GM18508 (cell line): ENCODE results near the gene PTPN3.
"Not testable (repeated sequence)": the region's sequence is repeated elsewhere in the genome, so short reads cannot be mapped to it uniquely, and the experiment has no call there.

ENCODE experiments used
- ATAC-seq: cut with Tn5 transposase; IDR thresholded peaks from one replicate; pipeline ENCODE4 v1.9.1; 2021; ENCODE audit warnings: moderate number of reproducible peaks; ENCODE audit not compliant: insufficient read depth, unreplicated experiment

PTPN3 gene

GRCh38 chr9:109358968-109359603 is 139.0 kb downstream of the PTPN3 start:
- ATAC-seq: not testable (repeated sequence)

- no peak for ATAC-seq
Measured at GRCh38 chr9:109355564-109356297, 142.4 kb downstream of the PTPN3 start.

DNA sequence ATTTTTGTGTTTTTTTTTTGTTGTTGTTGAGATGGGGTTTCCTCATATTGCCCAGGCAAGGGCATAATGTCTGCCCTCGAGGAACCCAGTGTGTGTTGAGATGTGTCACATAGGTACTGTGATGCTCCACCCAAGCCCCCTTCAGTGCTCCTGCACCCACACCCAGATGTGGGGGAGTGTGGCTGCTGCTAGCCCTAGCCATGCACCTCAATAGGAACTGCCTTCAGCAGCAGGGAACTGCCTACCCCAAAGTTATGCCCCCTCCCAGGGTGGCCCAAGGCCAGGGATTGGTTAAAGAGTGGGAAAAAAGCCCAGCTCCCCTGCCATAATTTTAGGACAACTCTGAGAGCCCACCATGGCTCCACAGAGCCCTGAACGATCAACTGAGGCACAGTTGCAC is 143.9 kb downstream of the PTPN3 start:
- ATAC-seq: no peak

- no peak for ATAC-seq
Measured at GRCh38 chr9:109351032-109351431, 147.1 kb downstream of the PTPN3 start.

DNA sequence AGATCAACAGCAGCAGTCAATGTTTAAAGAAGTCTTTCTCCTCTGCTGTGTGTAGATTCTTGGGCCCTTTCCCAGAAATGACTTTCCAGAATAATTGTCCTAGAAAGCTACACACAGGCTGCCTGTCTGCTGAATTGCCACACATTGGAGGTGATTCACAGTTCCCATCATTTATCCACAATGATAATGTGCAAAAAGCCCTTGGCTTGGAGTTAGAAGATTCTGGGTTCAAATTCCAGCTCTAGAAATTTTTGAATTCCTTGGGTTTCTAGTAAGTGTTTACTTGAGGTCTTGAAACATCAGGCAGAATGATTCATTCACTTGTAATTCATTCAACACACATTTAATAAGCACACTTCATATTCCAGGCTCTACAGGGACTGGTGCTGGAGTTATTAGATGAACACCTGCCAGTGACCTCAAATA is 148.7 kb downstream of the PTPN3 start:
- no peak for ATAC-seq

- no peak for ATAC-seq
Measured at GRCh38 chr9:109346904-109347303, 151.2 kb downstream of the PTPN3 start.

DNA sequence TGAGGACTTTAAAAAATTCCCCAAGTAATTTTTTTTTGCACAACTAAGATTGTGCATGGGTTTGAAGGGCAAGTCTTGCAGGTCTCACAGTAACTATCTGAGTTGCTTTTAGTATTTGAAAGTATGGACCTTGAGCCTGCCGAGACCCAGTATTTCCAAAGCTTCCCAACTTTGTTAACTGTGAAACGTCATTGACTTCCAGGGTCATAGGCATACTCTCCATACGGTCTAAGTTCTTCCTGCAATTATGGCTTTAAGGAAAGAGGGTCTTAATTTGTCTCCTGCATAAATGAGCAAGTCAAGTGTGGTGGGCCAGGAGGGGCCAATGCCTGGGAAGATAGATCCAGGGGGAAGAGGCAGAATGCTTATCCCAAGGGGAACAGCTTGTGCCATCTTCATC is 153.2 kb downstream of the PTPN3 start:
- ATAC-seq: no peak

DNA sequence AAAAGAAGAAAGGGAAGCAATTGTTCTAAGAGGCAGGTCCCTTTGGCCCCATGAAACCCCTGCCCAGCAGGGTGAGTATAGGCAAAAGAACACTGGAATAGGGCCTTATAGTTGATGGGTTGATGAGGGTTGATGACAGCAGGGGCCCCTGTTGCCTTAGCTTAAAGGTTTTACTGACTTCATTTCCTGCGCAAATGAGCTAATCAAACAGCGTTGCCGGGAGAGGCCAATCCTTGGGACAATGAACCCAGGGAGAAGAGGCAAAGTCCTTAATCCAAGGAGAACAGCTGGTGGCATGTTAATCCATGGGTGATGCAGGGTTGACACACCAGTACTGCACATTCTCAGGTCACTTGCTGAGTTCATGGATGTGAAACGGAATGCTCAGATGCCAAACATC is 155.2 kb downstream of the PTPN3 start:
- no peak for ATAC-seq

GRCh38 chr9:109341561-109341960 is 156.5 kb downstream of the PTPN3 start:
- ATAC-seq: no peak

- not testable (repeated sequence) for ATAC-seq
Measured at GRCh38 chr9:109340979-109341378, 157.1 kb downstream of the PTPN3 start.

- no peak for ATAC-seq
Measured at GRCh38 chr9:109336409-109336808, 161.7 kb downstream of the PTPN3 start.

DNA sequence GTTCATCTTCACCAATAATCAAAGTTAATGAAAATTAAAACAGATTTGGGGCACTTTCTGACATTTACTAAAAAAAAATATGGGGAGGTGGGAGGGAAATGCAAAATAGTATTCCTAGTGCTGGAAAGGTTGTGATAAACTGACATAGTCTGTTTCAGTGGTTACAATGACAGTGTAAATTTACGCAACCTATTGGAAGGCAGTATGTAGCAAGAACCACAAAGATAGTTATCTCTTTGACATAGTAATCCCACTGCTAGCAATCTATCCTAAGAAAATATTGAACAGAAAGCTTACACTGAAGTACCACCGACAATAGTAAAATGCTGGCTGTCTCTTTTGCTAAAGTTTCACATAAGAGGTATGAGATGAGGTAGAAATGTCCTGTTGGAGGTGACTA is 162.2 kb downstream of the PTPN3 start:
- no peak for ATAC-seq

DNA sequence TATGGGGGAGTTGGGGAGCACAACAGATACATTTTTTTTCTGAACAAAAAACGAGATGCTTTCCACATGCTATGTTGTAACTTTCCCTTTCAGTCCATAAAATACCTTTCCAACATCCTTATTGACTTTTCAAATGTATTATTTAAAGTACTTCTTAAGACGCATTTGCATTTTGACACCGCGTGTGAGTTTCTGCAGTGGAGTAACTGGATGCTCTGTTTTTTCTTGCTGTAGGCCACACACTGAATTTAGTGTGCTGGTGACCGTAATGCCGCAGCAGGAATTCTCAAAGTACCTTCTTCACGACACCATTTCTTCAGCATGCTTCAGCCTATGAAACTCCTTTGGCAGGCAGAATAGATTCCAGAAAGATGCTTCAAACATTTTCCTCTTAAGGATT is 163.0 kb downstream of the PTPN3 start:
- no peak for ATAC-seq

- ATAC-seq: no peak
Measured at GRCh38 chr9:109331353-109331752, 166.8 kb downstream of the PTPN3 start.

GRCh38 chr9:109329638-109330258 is 168.4 kb downstream of the PTPN3 start:
- ATAC-seq: no peak

DNA sequence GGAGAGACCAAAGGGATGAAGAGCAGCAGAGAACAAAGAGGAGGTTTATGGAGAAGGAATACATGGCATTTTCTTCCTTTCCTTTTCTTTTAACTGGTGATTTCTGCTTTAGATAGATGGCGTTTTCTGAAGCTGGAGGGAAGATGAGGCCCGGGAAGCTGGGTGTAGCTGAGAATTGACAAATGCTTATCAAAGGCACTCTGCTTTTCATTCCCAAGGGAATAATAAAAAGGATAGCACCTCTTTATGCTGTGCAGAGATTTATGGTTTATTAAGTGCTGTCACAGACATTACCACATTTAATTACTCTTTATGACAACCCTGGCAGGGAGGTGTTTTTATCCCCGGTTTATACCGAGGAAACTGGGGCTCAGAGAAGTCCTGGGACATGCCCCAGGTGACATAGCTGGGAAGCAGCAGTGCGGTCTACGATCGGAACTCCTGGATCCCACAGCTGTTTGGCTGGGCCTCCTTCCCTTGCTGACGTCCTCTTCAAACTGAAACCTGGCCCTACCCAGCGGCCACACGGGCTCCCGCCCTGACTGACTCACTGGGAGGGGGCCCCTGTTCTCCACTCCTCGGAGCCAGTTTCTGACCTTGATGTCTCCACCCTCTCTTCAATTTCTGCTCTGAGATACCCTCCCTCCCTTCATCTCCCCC is 169.0 kb downstream of the PTPN3 start:
- ATAC-seq: no peak
